ENCODE data around the gene DNAH2.

- TF ChIP-seq CTCF (IDR thresholded peaks at IDR 0.05) (no peak), EP300 (IDR thresholded peaks at IDR 0.05) (no peak), POLR2A (IDR thresholded peaks at IDR 0.05) (no peak)
These were observed 2.6 kb downstream of the DNAH2 start for GRCh38 chr17:7720125-7720524.

All from tibial nerve (tissue), 4 donors.